DMS53 (cell line): ENCODE results near the gene LRMDA.
"Not testable (repeated sequence)": the region's sequence is repeated elsewhere in the genome, so short reads cannot be mapped to it uniquely, and the experiment has no call there.

Experiments used
- DNase-seq: peaks from one replicate; lab custom pipeline; 2025; lab: John Stamatoyannopoulos, UW

LRMDA gene

GRCh38 chr10:75613685-75614504 is 182.5 kb downstream of the LRMDA start:
- no peak for DNase-seq

GRCh38 chr10:75616076-75616475 is 184.7 kb downstream of the LRMDA start:
- no peak for DNase-seq

GRCh38 chr10:75616874-75617478 is 185.6 kb downstream of the LRMDA start:
- DNase-seq = no peak

GRCh38 chr10:75617485-75618155 is 186.2 kb downstream of the LRMDA start:
- no peak for DNase-seq

GRCh38 chr10:75619635-75620034 is 188.2 kb downstream of the LRMDA start:
- DNase-seq = no peak

GRCh38 chr10:75620356-75620755 is 188.9 kb downstream of the LRMDA start:
- DNase-seq = no peak

GRCh38 chr10:75621003-75621402 is 189.6 kb downstream of the LRMDA start:
- DNase-seq = not testable (repeated sequence)

- DNase-seq = no peak
Observed at GRCh38 chr10:75622503-75622902, 191.1 kb downstream of the LRMDA start.

GRCh38 chr10:75623310-75624093 is 192.1 kb downstream of the LRMDA start:
- DNase-seq = no peak

GRCh38 chr10:75624638-75625037 is 193.2 kb downstream of the LRMDA start:
- DNase-seq = no peak

- DNase-seq = no peak
Observed at GRCh38 chr10:75630746-75631145, 199.3 kb downstream of the LRMDA start.

- no peak for DNase-seq
Observed at GRCh38 chr10:75632805-75633462, 201.5 kb downstream of the LRMDA start.

- no peak for DNase-seq
Observed at GRCh38 chr10:75633568-75633967, 202.1 kb downstream of the LRMDA start.

- no peak for DNase-seq
Observed at GRCh38 chr10:75634947-75635346, 203.5 kb downstream of the LRMDA start.

GRCh38 chr10:75638752-75639151 is 207.3 kb downstream of the LRMDA start:
- no peak for DNase-seq

- DNase-seq = no peak
Observed at GRCh38 chr10:75639736-75640135, 208.3 kb downstream of the LRMDA start.

- DNase-seq = no peak
Observed at GRCh38 chr10:75640381-75640780, 209.0 kb downstream of the LRMDA start.

- peak; percentile 13 for DNase-seq
Observed at GRCh38 chr10:75640803-75641202, 209.4 kb downstream of the LRMDA start.

- no peak for DNase-seq
Observed at GRCh38 chr10:75643405-75643804, 212.0 kb downstream of the LRMDA start.

- DNase-seq = no peak
Observed at GRCh38 chr10:75643944-75644692, 212.7 kb downstream of the LRMDA start.

- no peak for DNase-seq
Observed at GRCh38 chr10:75645704-75646103, 214.3 kb downstream of the LRMDA start.
